ENCODE measurements around the gene LIN7A.

- TF ChIP-seq CTCF (IDR thresholded peaks at IDR 0.05) (no peak), POLR2AphosphoS5 (IDR thresholded peaks at IDR 0.05) (no peak)
These were observed 28.3 kb upstream of the LIN7A start for GRCh38 chr12:80966001-80966400.

Data from transverse colon (tissue), 4 donors.